HG02798 (cell line): Measurements from ENCODE around the gene RIBC1.
A peak's percentile ranks its signal among the peaks of the same experiment; 100 is the strongest.
"Not testable (repeated sequence)": the region's sequence is repeated elsewhere in the genome, so short reads cannot be mapped to it uniquely, and the experiment has no call there.

Experiments
- ATAC-seq: cut with Tn5 transposase; IDR thresholded peaks from one replicate; pipeline ENCODE4 v1.9.1; 2021; ENCODE audit warnings: mild to moderate bottlenecking; ENCODE audit not compliant: unreplicated experiment, poor library complexity

The RIBC1 gene

DNA sequence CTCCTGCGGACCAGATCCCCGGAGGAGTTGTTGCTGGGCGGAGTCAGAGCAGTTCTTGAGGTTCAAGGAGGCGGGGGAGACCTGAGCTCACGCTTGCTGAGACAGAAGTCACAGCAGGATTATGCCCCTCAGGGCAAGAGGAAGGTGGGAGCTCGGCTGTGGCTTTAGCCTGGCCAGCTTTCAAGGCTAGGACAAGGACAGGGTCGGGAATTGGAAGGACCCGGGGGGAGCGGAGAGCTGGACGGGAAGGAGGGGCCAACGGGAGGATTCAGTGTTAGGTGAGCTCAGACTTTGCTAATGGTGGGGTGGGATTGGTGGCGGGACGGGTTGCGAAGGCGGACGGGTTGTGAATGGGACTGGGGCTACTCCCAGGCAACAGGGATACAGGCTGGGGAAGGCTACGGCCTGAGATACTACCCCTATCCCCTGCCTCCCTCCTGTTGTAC is at the start of gene RIBC1:
RIBC1 (plus strand) TSS at position 13 of the 446 bp plus-strand sequence. CDS start 3,404 bp downstream, outside the sequence.
- no peak for ATAC-seq

DNA sequence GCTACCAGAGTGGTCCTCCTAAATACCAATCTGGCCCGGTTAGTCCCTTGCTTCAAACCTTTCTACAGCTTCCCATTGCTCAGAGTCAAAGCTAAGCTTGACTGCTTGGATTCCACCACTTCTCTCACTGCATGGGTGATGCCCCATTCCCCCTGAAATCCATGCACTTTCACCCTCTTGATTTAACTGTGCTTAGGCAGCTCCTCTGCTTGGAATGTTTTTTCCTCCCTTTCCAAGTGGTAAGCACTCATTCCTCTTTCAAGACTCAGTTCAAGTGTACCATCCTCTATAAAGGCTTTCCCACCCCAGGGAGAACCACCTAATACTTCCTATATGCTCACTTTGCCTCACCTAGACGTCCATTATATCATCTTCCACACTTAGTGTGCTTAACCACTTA is 49.4 kb upstream of the RIBC1 start:
- no peak for ATAC-seq

DNA sequence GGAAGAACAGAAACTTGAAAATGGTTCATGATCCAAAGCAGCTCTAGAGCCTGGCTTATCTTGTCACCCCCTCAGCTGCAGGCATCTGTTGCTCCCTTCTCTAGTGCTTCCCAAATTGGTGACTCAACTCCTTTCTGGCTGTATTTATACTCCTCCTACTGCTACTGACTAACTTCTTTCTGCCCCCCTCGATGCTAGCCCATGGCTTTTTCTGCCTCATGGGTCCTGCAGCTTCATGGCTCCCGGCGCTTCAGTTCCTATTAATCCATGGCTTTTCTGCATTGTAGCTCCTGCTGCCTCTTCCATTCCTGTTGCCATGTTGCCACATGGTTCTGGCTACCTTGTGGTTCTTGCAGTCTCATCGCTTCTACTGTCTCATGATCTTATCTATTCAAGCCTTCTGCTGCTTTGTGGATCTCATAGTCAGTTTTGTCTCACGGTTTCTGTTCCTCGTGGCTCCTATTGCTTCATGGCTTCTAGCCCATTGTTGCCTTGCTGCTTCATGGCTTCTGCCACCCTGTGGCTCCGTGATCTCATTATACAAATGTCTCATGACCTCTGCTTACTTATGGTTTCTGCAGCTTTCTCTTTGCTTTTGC is 48.4 kb upstream of the RIBC1 start:
- ATAC-seq = no peak

DNA sequence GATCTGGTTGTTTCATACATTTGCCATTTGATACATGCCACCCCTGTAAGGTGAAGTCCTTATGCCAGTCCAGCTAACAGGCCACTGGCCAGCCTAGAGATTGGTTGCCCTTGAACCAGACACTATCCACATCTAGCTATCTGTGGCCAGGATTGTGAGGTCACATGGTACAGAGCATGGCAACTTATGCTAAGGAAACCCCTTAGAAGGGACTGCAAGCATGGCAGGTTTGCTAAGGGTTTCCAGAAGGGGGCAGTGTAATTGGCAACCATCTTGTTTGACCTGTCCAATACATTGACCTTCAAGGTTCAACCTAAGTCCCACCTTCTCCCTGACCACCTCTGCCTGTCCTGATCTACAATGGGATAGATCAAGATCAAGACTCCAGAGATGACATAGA is 47.8 kb upstream of the RIBC1 start:
- no peak for ATAC-seq

DNA sequence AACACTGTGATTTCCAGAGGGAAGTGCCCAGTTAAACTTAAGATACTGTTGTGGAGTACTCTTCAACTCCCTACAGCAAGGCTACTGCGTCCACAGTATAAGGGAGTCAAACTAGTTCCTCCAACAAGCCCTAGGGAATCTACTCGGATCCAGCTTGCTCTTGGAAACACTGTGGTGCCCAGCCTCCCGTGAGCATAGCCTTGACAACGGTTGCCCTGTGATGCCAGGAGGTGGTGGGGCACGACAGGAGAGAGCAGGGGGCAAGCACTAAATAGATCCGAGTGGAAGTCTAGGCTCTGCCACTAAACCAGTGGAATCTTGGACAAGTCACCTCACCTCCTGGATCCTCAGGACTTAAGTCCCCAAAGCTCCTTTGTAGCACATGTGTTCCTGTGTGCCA is 45.8 kb upstream of the RIBC1 start:
- ATAC-seq = no peak

DNA sequence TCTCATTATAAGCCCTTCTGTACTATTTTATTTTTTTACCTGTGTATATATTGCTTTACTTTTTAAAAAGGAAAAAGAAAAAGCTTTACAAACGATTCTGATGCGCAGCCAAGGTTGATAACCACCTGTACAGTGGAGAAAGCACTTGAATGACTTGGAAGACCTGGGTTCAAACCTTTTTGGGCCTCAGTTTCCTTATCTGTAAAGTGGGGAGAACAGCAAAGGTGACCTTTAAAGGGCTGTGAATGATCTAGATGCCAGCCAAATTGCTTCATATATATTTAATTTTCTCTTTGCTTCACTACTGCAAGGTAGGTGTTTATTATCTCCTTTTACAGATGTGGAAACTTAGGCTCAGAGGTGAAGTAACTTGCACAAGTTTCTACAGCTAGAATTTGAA is 45.2 kb upstream of the RIBC1 start:
- no peak for ATAC-seq

DNA sequence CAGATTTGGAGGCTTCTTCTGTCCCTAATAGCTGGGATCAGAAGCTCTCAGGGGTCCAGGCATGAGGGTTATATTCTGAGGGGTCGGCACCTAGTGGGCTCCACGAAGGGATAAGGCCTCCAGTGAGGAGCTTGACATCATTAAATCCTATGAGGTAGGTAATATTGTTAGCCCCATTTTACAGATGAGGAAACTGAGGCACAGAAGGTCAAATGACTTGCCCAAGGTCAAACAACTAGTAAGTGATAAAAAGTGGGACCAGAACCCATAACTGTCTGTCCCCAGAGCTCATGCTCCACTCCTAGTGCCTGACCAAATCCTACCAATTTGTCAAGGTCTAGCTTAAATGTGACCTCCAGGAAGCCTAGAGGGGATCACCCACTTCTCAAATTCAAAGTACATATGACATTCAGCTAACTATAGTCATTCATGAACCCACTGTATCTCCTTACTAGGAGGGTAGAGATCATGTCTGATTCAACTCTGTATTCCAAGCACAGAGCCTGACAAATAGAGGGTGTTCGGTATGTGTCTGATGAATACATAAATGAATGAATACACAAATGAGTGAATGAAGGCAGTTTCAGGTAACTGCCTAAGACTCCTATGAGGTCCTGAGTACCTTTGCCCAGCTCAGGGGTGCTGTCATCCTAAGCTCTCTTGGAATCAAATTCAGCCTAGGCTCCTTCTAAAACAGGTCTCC is 43.5 kb upstream of the RIBC1 start:
- no peak for ATAC-seq

DNA sequence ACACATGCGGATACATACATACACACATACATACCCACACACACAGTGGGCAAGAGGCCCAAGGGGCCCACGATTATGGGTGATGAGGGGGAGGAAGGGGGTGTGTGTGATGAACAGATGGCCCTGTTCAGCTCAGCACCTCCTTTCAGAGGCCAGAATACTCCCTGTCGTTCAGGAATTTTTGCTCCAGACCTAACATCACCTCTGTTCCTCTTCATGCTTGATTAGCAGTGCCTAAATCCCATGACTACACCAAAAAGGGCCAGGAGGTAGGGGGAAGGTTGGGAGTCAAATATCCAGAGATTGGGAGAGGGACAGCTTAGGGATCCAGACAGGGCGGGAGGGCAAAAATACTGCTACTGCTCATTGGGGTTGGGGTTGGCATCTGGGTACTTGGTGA is 42.9 kb upstream of the RIBC1 start:
- ATAC-seq = no peak

DNA sequence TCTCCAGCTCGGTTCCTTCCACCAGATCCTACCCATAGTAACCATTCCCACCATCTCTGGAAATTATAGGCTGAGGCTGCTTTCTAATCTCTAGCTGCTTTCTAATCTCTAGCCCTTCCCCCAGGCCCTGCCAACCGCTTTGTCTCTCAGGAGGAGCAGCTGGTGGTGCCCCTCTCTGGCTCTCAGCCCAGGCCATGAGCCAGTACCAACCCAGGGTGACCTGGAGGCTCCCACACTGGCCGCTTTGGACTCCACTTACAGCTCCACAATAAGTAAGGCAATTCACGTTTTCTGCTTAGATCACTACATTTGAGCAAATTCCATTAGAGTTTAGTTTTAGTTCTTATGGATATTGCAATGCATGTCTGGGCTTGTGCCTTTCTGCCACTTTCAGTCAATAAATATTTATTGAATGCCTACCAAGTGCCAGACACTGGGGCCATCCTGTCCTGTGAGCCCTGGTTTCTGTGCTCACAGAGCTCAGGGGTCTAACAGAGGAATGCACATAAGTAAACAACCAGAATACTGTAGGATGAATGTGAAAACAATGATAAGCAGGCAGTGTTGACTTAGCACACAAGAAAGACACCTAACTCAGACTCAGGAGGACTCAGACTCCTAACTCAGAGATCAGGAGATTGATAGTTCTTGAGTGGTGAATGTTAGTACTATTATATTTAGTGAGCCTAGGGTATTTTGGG is 39.1 kb upstream of the RIBC1 start:
- ATAC-seq = no peak

DNA sequence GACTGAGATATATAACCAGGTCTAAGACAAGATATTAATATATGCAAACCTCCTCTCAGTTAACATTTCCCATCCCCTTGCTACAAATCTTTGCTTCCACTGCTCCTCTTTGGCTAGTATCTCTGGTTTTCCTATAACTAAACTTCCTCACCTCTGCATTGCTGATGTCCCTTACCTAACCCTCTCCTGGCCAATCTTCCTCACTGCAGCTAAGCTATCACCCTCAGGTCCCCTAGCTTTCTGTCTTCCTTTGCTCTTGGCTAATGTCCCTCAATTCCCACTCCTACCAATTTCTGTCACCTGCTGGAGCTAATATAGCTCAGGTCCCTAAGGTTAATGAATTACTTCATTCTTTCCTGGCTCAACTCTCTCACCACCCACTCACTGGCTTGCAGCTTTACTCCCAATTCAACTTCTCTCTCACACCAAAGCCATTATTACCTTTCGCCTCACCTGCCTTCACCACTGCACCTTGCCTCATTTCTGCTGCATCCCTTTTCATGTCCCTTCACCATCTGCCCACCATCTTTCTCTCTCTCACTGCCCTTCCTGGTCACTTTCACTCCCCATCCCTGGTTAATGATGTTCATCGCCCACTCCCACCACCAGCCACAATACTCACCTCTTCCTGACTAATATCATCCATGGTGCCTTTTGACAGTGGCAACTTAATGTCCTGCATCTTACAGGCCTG is 26.9 kb upstream of the RIBC1 start:
- no peak for ATAC-seq

DNA sequence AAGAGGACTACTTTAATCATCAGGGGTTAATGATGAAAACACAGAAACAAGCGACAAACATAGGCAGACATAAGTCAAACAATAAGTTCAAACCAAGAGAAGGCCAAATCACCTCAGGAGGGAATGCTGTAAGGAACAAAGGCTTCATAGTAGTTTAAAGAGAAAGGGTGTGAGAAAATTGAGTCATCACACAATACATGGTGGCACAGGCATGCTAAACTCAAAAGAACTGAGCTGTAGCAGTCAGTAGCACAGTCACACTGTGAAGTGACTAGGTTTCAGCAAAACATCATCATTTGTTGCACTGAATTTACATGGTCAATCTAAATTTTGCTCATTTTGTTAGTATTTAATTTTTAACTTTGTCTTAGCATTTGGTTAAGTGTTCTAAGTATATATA is 24.5 kb upstream of the RIBC1 start:
- no peak for ATAC-seq

DNA sequence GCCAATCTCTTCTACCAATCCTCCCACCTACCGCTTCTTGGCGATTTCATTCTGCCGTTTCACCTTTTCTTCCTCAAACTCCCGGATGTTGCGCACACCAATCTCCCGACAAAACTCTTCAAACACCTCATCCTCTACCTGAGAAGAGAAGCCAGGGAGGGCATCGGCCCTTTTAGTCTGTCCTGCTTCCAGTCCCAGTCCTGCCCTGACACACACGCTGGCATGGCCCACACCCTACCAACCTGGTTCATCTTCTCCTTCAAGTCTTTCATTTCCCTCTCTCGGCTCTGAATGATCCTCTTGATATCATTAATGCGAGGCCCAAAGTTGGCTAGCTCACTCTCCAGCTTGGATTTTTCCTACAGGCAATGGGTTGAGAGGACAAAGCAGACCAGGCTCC is 19.1 kb upstream of the RIBC1 start:
- ATAC-seq = no peak

DNA sequence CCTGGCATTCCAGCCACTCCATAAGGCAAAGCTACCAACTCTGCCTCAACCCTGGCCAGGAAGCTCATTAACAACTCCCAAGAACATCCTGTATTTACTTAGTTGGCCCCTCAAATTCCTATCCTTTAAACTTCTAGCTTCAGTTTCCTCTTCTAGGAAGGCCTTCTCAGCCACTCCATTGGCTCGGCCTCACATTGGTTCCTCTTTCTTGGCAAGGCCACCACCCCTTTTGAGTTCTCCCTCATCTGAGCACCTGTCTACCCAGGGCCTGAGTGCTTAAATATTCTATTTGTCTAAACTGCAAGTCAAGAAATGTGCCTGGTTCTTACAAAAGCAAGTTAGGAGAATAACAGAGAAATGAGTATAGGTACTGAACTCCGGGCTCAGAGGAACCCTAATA is 10.2 kb upstream of the RIBC1 start:
- ATAC-seq = no peak

DNA sequence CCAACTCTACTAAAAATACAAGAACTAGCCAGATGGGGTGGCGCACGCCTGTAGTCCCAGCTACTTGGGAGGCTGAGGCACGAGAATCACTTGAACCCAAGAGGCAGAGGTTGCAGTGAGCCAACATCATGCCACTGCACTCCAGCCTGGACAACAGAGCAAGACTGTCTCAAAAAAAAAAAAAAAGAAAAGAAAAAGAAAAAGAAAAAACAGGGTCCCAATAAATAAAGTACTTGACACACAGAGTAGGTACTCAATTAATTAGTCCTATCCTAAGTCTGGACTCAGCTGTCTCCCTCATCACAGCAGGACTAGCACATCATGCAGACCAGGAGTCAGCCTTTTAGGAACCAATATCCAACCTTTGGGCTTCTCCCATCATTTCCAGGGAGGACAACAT is 2.3 kb upstream of the RIBC1 start:
- ATAC-seq = not testable (repeated sequence)

DNA sequence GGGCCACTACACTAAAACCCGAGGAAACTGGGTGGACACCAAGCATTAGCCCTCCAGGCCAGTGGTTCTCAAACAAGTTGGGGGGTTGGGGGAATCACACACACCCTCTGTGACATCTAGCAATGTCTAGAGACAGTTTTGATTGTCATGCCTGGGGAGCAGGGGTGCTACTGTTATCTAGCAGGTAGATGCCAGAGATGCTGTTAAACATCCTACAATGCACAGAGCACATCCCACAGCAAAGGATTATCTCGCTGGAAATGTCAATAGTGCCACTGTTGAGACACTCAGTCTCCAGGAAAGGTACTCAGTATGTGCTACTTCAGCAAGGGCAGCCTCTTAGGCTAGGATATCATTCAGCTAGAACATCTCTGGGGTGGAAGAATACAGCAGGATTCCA is 1.5 kb upstream of the RIBC1 start:
- no peak for ATAC-seq

DNA sequence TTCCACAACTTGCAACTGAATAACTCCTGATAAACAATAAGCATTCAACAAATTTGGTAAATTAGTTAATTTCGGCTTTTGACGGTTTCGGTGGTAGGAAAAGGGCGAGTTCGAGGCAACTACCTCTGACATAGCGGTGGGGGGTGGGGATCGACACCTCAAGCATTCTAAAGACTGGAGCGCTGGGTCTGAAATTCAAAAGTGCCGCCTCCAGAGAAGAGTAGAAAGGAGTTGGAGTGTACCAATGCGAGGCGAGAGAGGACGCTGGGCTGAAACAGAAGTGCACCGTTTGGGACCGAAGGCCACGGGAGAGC is 944 bp upstream of the RIBC1 start:
- peak; percentile 1 for ATAC-seq

DNA sequence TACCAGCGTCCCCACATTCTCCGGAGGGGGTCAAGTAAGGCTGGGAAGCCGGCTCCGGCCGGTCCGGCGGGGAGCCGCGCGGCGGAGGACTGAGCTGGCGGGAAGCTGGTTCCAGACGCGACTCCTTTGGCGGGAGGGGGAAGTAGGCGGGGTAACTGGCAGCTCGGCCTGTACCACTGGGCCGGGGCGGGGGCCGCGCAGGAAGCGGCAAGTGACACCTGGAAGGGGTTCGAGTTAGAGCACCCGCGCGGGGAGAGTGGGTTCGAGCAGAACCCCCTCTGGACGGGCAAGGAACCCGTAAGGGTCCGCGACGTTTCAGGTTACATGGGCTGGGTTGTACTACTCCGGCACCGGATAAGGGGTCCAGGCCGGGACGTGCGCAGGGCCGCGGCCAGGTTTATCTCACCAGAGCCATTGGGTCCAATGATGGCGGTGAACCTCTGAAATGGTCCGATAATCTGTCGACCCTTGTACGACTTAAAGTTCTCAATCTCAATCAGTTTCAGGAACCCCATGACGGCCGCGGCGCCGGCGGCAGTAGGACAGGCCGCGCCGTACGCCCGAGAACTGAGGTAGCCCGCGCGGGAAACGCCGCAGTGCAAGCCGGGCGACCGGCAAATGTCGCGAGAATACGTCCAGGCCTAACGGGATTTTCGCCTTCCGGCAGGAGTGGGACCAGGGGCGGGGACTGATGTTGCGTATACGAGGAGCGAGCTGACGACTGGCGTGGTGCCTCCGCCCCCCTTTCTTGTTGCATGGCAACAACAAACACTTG is 400 bp upstream of the RIBC1 start, which contains the start of gene SMC1A:
SMC1A (minus strand) TSS at position 569 of the 775 bp plus-strand sequence; CDS start at position 515, 54 bp downstream.
- ATAC-seq = peak; percentile 91

DNA sequence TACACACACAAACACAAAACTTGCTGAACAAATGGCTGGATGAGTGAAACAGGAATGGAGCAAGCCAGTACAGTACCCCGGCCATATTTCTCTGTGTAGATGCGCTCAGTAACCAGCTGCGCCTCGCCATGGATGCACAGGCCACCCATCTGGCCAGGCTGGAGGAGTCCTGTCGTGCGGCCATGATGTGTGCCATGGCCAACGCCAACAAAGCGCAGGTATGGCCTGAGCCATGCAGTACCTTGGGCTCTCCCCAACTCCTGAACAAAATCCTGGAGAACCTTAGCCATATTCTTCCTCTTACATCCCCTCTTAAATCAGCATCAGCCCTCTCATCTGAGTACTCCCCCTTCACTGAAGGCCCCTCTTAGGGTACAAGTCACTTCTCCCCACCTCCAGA is 7.1 kb downstream of the RIBC1 start:
- no peak for ATAC-seq

DNA sequence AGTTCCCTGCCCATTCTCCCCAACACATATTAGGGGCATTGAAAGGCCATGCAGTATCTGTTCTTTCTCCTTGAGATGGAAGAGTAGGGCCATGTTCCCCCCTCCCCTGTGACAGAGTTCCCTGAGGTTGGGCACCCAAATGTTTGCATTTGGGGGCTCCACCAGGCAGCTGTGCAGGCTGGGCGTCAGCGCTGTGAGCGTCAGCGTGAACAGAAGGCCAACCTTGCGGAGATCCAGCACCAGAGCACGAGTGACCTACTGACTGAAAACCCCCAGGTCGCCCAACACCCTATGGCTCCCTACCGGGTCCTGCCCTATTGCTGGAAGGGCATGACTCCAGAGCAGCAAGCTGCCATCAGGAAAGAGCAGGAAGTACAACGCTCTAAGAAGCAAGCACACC is 7.6 kb downstream of the RIBC1 start:
- no peak for ATAC-seq
